HepG2 (cell line): ENCODE measurements around the gene SLC35B1. TPM values are rescaled to one million over a fixed set of nuclear protein-coding genes. Genes with fewer than 3 reads are reported as not detected.

ENCODE experiments used
- ATF7 ChIP-seq, 2 experiments: fragments of 450-650 bp in 1 of 2; sonication (generic) in 1 of 2; formaldehyde crosslinking in 1 of 2; IDR thresholded peaks; 2 replicates each; pipeline versions ENCODE4 v1.4.0 to v1.6.1; 2016 to 2020; ENCODE audit warnings: antibody characterized with exemption in 1 of 2, mild to moderate bottlenecking in 1 of 2, missing genetic modification reagents in 1 of 2
- CHCHD3 ChIP-seq: sonication (generic); formaldehyde crosslinking; IDR thresholded peaks from 2 replicates; pipeline ENCODE4 v1.8.0; 2022; ENCODE audit warnings: mild to moderate bottlenecking, missing genetic modification reagents, moderate library complexity
- CREM ChIP-seq, 2 experiments: sonication (generic) in 1 of 2; formaldehyde crosslinking in 1 of 2; IDR thresholded peaks; 2 replicates each; pipeline versions ENCODE4 v1.4.0 to v1.6.1; 2016 to 2020; ENCODE audit warnings: antibody characterized with exemption in 1 of 2, mild to moderate bottlenecking in 1 of 2, missing genetic modification reagents in 1 of 2
- EZH2 ChIP-seq: conservative IDR thresholded peaks from 2 replicates; pipeline ENCODE4 v1.6.1; 2012; ENCODE audit warnings: mild to moderate bottlenecking, low read depth, low read length, moderate library complexity
- FOXA1 ChIP-seq, 2 experiments: fragments of 450-650 bp in 1 of 2; sonication (generic) in 1 of 2; formaldehyde crosslinking in 1 of 2; IDR thresholded peaks; 2 replicates each; pipeline versions ENCODE4 v1.4.0 to v1.6.1; 2016 to 2020; ENCODE audit warnings: missing genetic modification reagents in 1 of 2
- HNRNPK ChIP-seq: fragments of 200-400 bp; formaldehyde crosslinking; IDR thresholded peaks from 2 replicates; pipeline ENCODE4 v1.6.1; 2018; ENCODE audit warnings: low read length, low read depth, moderate library complexity, mild to moderate bottlenecking; ENCODE audit not compliant: poor library complexity, severe bottlenecking
- HOXA3 ChIP-seq: sonication (generic); formaldehyde crosslinking; IDR thresholded peaks from 2 replicates; pipeline ENCODE4 v1.5.0; 2020; ENCODE audit warnings: missing genetic modification reagents
- KLF15 ChIP-seq: sonication (generic); formaldehyde crosslinking; IDR thresholded peaks from 2 replicates; pipeline ENCODE4 v1.8.1; 2023; ENCODE audit warnings: borderline replicate concordance, mild to moderate bottlenecking, inconsistent platforms, missing genetic modification reagents, mixed read lengths
- MXD4 ChIP-seq: IDR thresholded peaks from 2 replicates; pipeline ENCODE4 v1.6.1; 2016; ENCODE audit warnings: mild to moderate bottlenecking, missing biosample characterization, missing genetic modification reagents
- MXI1 ChIP-seq: IDR thresholded peaks from 3 replicates; pipeline ENCODE4 v1.6.1; 2012; ENCODE audit warnings: low read depth, low read length, inconsistent platforms, borderline replicate concordance
- PLRG1 ChIP-seq: fragments of 450-650 bp; conservative IDR thresholded peaks from 2 replicates; pipeline ENCODE4 v1.6.1; 2016
- POGZ ChIP-seq: sonication (generic); formaldehyde crosslinking; IDR thresholded peaks from 2 replicates; pipeline ENCODE4 v1.4.0; 2020; ENCODE audit warnings: mild to moderate bottlenecking, missing genetic modification reagents
- POLR2AphosphoS5 ChIP-seq: IDR thresholded peaks from 2 replicates; pipeline ENCODE4 v1.6.1; 2012; ENCODE audit warnings: low read depth, low read length
- RARA ChIP-seq: IDR thresholded peaks from 2 replicates; pipeline ENCODE4 v1.6.1; 2016; ENCODE audit warnings: missing genetic modification reagents, missing compliant biosample characterization
- RBM22 ChIP-seq: fragments of 200-400 bp; formaldehyde crosslinking; optimal IDR thresholded peaks from 2 replicates; pipeline ENCODE3; 2017; ENCODE audit warnings: mild to moderate bottlenecking, low read length, moderate library complexity
- RXRB ChIP-seq: IDR thresholded peaks from 2 replicates; pipeline ENCODE4 v1.6.1; 2016; ENCODE audit warnings: borderline replicate concordance, missing genetic modification reagents, missing compliant biosample characterization
- SALL1 ChIP-seq: sonication (generic); formaldehyde crosslinking; IDR thresholded peaks from 2 replicates; pipeline ENCODE4 v1.8.0; 2022; ENCODE audit warnings: mild to moderate bottlenecking, missing genetic modification reagents
- TOE1 ChIP-seq: sonication (generic); formaldehyde crosslinking; IDR thresholded peaks from 2 replicates; pipeline ENCODE4 v1.4.0; 2020; ENCODE audit warnings: mild to moderate bottlenecking, missing genetic modification reagents
- ZNF232 ChIP-seq: sonication (generic); formaldehyde crosslinking; IDR thresholded peaks from 2 replicates; pipeline ENCODE4 v1.4.0; 2020; ENCODE audit warnings: missing genetic modification reagents, borderline replicate concordance
- ZNF235 ChIP-seq: sonication (generic); formaldehyde crosslinking; IDR thresholded peaks from 2 replicates; pipeline ENCODE4 v1.8.1; 2023; ENCODE audit warnings: mild to moderate bottlenecking, missing genetic modification reagents, borderline replicate concordance
- ZNF350 ChIP-seq: sonication (generic); formaldehyde crosslinking; IDR thresholded peaks from 2 replicates; pipeline ENCODE4 v1.4.0; 2020; ENCODE audit warnings: mild to moderate bottlenecking, low read depth, missing genetic modification reagents, borderline replicate concordance
- ZNF383 ChIP-seq: sonication (generic); formaldehyde crosslinking; IDR thresholded peaks from 2 replicates; pipeline ENCODE4 v1.4.0; 2020; ENCODE audit warnings: missing genetic modification reagents, mild to moderate bottlenecking, borderline replicate concordance
- ZNF703 ChIP-seq: sonication (generic); formaldehyde crosslinking; IDR thresholded peaks from 2 replicates; pipeline ENCODE4 v1.5.1; 2020; ENCODE audit warnings: missing genetic modification reagents, mild to moderate bottlenecking, moderate library complexity, borderline replicate concordance
- ZNF709 ChIP-seq: sonication (generic); formaldehyde crosslinking; IDR thresholded peaks from 2 replicates; pipeline ENCODE4 v1.5.0; 2020; ENCODE audit warnings: mild to moderate bottlenecking, missing genetic modification reagents
- ZSCAN29 ChIP-seq: sonication (generic); formaldehyde crosslinking; conservative IDR thresholded peaks from 2 replicates; pipeline ENCODE4 v1.4.0; 2020; ENCODE audit warnings: mild to moderate bottlenecking, missing genetic modification reagents
- polyA plus RNA-seq, 8 experiments: library from polyadenylated mRNA; depleted of rRNA in 3 of 8; stranded (reverse) in 7 of 8; unstranded in 1 of 8; fragments of >200 nt; fragmentation: Illumina TruSeq in 4 of 8; extraction: Trizol in 4 of 8; gene quantifications; 2 replicates each; pipeline versions ENCODE4 v1.2.1 to v1.2.3, GENCODE V29; 2011 to 2016; ENCODE audit warnings: low read depth in 4 of 8, missing spikeins in 1 of 8, mixed read lengths in 1 of 8; ENCODE audit not compliant: insufficient read depth in 1 of 8
- total RNA-seq, 5 experiments: library from RNA; depleted of rRNA; stranded (reverse); fragments of >200 nt; fragmentation: Illumina TruSeq; extraction: Trizol; gene quantifications; 2 replicates each; pipeline ENCODE4 v1.2.3, GENCODE V29; 2016; ENCODE audit warnings: low read depth in 1 of 5
- TF ChIP-seq, protein P1 (sequence below): sonication (generic); formaldehyde crosslinking; IDR thresholded peaks from 2 replicates; pipeline ENCODE4 v1.9.0; 2022; ENCODE audit warnings: missing genetic modification reagents, mild to moderate bottlenecking, borderline replicate concordance
- TF ChIP-seq, protein P2 (sequence below): IDR thresholded peaks from 2 replicates; pipeline ENCODE4 v1.6.1; 2016; ENCODE audit warnings: missing compliant biosample characterization, missing genetic modification reagents, borderline replicate concordance
- TF ChIP-seq, protein P3 (sequence below): IDR thresholded peaks from 2 replicates; pipeline ENCODE4 v1.6.1; 2016; ENCODE audit warnings: missing genetic modification reagents, missing compliant biosample characterization

SLC35B1 gene
- total and polyA plus RNA-seq, 2 of the 13 experiments (the other 11 are each of a cell fraction or from before 2014, with no cell fraction given), result 99.6 to 113 TPM

DNA sequence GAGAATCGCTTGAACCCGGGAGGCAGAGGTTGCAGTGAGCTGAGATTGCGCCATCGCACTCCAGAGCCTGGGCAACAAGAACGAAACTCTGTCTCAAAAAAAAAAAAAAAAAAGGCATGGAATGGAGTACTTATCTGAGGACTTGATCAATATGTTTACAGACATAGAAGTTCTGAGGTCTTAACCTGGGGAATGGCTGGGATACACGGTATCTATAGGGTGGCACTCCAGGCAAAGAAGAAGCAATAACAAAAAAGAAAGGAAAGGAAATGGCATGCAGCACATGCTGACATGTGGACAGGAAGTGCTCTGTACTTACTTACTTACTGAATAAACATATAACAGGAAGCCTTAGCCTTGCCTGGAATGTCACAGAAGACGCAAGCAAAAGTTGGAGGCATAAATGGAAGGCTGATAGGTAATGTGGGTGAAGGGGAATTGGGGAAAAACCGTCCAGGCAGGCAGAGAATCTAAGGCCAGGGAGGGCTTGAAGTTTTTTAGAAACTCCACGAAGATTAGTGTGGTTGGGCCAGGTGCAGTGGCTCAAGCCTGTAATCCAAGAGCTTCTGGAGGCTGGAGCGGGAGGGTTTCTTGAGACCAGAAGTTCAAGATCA, 19.8 kb downstream of the SLC35B1 start (continued):
- TF ChIP-seq, protein P1, sequence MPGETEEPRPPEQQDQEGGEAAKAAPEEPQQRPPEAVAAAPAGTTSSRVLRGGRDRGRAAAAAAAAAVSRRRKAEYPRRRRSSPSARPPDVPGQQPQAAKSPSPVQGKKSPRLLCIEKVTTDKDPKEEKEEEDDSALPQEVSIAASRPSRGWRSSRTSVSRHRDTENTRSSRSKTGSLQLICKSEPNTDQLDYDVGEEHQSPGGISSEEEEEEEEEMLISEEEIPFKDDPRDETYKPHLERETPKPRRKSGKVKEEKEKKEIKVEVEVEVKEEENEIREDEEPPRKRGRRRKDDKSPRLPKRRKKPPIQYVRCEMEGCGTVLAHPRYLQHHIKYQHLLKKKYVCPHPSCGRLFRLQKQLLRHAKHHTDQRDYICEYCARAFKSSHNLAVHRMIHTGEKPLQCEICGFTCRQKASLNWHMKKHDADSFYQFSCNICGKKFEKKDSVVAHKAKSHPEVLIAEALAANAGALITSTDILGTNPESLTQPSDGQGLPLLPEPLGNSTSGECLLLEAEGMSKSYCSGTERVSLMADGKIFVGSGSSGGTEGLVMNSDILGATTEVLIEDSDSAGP (CRISPR knock-in tag), result no peak
- TF ChIP-seq CREM (IDR thresholded peaks at IDR 0.05), result peak; percentile 14; the same call in 1 of the 2 replicates
- TF ChIP-seq CREM (CRISPR knock-in tag; IDR thresholded peaks at IDR 0.05), result no peak
- TF ChIP-seq CHCHD3, result no peak
- TF ChIP-seq HOXA3, result 0 out of 2 replicates have a peak, but pooled peaks have one; percentile 33
- 0 out of 2 replicates have a peak, but pooled peaks have one; percentile 36 for TF ChIP-seq TOE1 (CRISPR knock-in tag)
- TF ChIP-seq, protein P2, sequence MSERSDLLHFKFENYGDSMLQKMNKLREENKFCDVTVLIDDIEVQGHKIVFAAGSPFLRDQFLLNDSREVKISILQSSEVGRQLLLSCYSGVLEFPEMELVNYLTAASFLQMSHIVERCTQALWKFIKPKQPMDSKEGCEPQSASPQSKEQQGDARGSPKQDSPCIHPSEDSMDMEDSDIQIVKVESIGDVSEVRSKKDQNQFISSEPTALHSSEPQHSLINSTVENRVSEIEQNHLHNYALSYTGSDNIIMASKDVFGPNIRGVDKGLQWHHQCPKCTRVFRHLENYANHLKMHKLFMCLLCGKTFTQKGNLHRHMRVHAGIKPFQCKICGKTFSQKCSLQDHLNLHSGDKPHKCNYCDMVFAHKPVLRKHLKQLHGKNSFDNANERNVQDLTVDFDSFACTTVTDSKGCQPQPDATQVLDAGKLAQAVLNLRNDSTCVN, result peak; percentile 37; the same call in 1 of the 2 replicates
- TF ChIP-seq ZNF232, result peak; percentile 75
- TF ChIP-seq MXI1, result no peak; the same call in 2 of the 3 replicates
- no peak for TF ChIP-seq RBM22
- TF ChIP-seq ZNF383 (CRISPR knock-in tag), result no peak
- no peak for TF ChIP-seq PLRG1
- TF ChIP-seq ZNF350 (CRISPR knock-in tag), result 0 out of 2 replicates have a peak, but pooled peaks have one; percentile 1
- peak; percentile 27; the same call in 1 of the 2 replicates for TF ChIP-seq SALL1 (CRISPR knock-in tag)
- TF ChIP-seq ZNF709 (CRISPR knock-in tag), result peak; percentile 71; the same call in 1 of the 2 replicates
- no peak for TF ChIP-seq POGZ (CRISPR knock-in tag)
- TF ChIP-seq MXD4, result peak; percentile 35; the same call in 1 of the 2 replicates
- TF ChIP-seq HNRNPK, result no peak
- TF ChIP-seq RARA (CRISPR knock-in tag), result peak; percentile 68; the same call in 1 of the 2 replicates
- TF ChIP-seq POLR2AphosphoS5, result no peak
- TF ChIP-seq RXRB (CRISPR knock-in tag), result peak; percentile 71; the same call in 1 of the 2 replicates
- TF ChIP-seq ZNF703 (CRISPR knock-in tag), result no peak
- TF ChIP-seq ATF7 (IDR thresholded peaks at IDR 0.05), result no peak
- no peak for TF ChIP-seq ATF7 (CRISPR knock-in tag; IDR thresholded peaks at IDR 0.05)
- no peak for TF ChIP-seq KLF15
- TF ChIP-seq, protein P3, sequence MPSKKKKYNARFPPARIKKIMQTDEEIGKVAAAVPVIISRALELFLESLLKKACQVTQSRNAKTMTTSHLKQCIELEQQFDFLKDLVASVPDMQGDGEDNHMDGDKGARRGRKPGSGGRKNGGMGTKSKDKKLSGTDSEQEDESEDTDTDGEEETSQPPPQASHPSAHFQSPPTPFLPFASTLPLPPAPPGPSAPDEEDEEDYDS, result peak; percentile 51; the same call in 1 of the 2 replicates
- TF ChIP-seq FOXA1 (IDR thresholded peaks at IDR 0.05), result no peak
- peak; percentile 38; the same call in 1 of the 2 replicates for TF ChIP-seq FOXA1 (CRISPR knock-in tag; IDR thresholded peaks at IDR 0.05)
- TF ChIP-seq ZNF235 (CRISPR knock-in tag), result no peak
- no peak for TF ChIP-seq ZSCAN29
- no peak for TF ChIP-seq EZH2
